ENCODE measurements around the gene GKAP1.

- TF ChIP-seq CTCF (IDR thresholded peaks at IDR 0.05) (no peak), POLR2A (IDR thresholded peaks at IDR 0.05) (no peak)
Observed at GRCh38 chr9:83733739-83734138, 83.8 kb downstream of the GKAP1 start.
